ENCODE measurements around the gene PATL2. TPM values are rescaled to one million over a fixed set of nuclear protein-coding genes. Genes with fewer than 3 reads are reported as not detected.

PATL2 gene
- 0.07 to 0.30 TPM (median 0.26 TPM) in 4 of 5 replicates, not detected in the other for total RNA-seq (2022; extraction: Qiagen RNA extraction)

DNA sequence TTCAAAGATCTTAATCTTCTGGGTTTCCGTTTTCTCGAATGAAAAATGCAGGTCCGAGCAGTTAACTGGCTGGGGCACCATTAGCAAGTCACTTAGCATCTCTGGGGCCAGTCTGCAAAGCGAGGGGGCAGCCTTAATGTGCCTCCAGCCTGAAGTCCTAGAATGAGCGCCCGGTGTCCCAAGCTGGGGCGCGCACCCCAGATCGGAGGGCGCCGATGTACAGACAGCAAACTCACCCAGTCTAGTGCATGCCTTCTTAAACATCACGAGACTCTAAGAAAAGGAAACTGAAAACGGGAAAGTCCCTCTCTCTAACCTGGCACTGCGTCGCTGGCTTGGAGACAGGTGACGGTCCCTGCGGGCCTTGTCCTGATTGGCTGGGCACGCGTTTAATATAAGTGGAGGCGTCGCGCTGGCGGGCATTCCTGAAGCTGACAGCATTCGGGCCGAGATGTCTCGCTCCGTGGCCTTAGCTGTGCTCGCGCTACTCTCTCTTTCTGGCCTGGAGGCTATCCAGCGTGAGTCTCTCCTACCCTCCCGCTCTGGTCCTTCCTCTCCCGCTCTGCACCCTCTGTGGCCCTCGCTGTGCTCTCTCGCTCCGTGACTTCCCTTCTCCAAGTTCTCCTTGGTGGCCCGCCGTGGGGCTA lies at the start of gene PATL2, which contains the start of gene B2M:
Gene PATL2 (minus strand): TSS at position 228 of the 647 bp plus-strand sequence. CDS start 34,833 bp downstream, outside the sequence.
Gene B2M (plus strand): TSS at position 422 of the 647 bp plus-strand sequence. CDS start 30 bp downstream, at position 452.

DNA sequence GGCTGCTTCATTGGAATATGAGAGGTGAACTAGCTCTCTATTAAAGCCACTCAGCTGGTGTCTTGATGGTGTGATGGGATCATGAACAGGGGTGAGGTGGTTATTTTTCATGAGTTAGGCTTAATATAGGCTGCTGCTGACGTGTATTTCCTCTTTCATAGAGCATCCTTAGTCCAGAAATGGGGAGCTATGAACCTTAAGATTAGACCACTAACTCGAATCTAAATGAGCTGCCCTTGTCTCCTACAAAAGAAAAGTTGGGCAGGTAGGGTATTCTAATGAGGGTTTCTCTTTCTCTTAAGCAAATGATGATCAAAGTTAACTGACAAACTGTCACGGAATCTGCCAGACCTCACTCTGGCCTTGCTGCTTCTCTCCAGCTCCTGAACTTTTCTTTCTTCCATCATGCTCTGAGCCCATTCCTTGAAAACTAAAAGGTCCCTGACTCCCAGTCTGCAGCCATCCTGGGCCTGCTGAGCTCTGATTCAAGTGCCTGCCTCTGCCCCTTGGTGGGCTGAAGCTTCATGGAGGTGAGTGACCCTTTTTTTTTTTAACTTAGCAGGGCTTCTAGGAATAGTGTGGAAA lies 25.1 kb upstream of the PATL2 start, which contains the start of gene TRIM69:
Gene TRIM69 (plus strand): TSS at position 348 of the 585 bp plus-strand sequence. CDS start 177 bp downstream, at position 525.

DNA sequence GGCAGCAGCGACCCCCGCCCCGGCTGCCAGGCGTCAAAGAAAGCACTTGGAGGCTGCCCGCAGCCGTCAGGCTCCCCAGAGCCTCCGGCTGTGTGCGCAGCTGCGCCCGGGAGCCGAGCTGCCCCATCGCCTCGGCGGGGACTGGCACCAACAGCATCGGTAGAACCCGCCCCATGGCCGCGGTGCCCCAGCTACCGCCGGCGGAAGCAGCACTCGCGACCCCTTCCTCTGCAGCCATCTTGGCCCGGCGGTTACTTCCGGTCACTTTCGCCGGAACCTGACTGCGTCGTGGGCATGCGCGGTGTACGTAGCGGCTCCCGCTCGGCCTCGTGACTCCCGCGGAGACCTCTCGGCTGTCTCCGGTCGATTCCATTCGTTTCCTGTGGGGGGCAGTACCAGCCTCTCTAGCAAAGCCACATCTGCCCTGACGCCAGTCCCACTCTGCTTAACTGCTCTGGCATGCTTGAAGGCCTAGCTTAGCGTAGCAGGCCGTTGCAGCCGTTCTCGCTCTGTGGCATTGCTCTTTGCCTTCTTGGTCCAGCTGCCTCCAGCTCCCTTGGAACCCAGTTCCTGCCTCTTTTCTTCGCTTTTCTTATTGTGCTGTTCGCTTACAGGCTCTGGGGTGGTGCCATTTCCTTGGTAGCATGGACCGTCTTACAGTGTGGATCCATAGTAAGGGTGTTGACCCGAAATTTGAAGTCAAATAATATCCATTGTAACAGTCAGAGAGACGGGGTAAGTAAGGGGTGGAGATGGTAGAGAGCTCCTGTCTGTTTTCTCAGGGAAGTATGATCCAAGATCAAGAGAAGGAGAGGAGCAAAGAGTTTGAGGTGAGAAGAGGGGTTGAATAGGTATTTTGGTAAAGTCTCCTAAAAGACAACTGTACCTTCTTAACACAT lies 47.5 kb downstream of the PATL2 start, which contains the start of gene SPG11:
Gene SPG11 (minus strand): TSS at position 253 of the 899 bp plus-strand sequence. CDS start 15 bp downstream, at position 238.

Other genes starting within 250 kb of the PATL2 start
- 84.8 to 126 TPM (median 92.0 TPM) in 5 replicates for gene EIF3J, start 174.2 kb downstream of the PATL2 start, total RNA-seq (2022; extraction: Qiagen RNA extraction)
- 7.6 to 10.8 TPM (median 9.2 TPM) in 5 replicates for gene SPG11, start 47.7 kb downstream of the PATL2 start, total RNA-seq (2022; extraction: Qiagen RNA extraction)
- gene B2M, start 194 bp upstream of the PATL2 start, total RNA-seq (2022; extraction: Qiagen RNA extraction): 399 to 485 TPM (median 437 TPM) in 5 replicates
- 4.0 to 6.5 TPM (median 5.8 TPM) in 5 replicates for gene TRIM69, start 25.2 kb upstream of the PATL2 start, total RNA-seq (2022; extraction: Qiagen RNA extraction)
- gene TERB2, start 245.4 kb upstream of the PATL2 start, total RNA-seq (2022; extraction: Qiagen RNA extraction): not detected in 5 replicates

Measured in A549 treated with CORT108297 at 1 μM for 4 hours (cell line).